ENCODE data around the gene F11R.
A peak's percentile ranks its signal among the peaks of the same experiment; 100 is the strongest.
"Not testable (repeated sequence)": the region's sequence is repeated elsewhere in the genome, so short reads cannot be mapped to it uniquely, and the experiment has no call there.

F11R gene

GRCh38 chr1:161039546-161039945 lies 18.6 kb upstream of the F11R start:
- no peak for DNase-seq

- DNase-seq = no peak
These were observed 18.2 kb upstream of the F11R start for GRCh38 chr1:161039154-161039545.

GRCh38 chr1:161038523-161039153 lies 17.7 kb upstream of the F11R start, which contains the start of gene TSTD1:
Gene TSTD1, minus strand, starts transcription at chr1:161038964. Its CDS starts 75 bp downstream, at chr1:161038889.
- peak; percentile 87 for DNase-seq

- DNase-seq = no peak
These were observed 16.9 kb upstream of the F11R start for GRCh38 chr1:161037661-161038522.

- DNase-seq = no peak
These were observed 12.8 kb upstream of the F11R start for GRCh38 chr1:161033751-161034150.

GRCh38 chr1:161032409-161032808 lies 11.5 kb upstream of the F11R start:
- no peak for DNase-seq

- DNase-seq = no peak
These were observed 10.9 kb upstream of the F11R start for GRCh38 chr1:161031874-161032273.

GRCh38 chr1:161029466-161029865 lies 8.5 kb upstream of the F11R start:
- not testable (repeated sequence) for DNase-seq

- peak; percentile 5 for DNase-seq
These were observed 6.0 kb upstream of the F11R start for GRCh38 chr1:161026954-161027353.

GRCh38 chr1:161022432-161022831 lies 1.5 kb upstream of the F11R start:
- not testable (repeated sequence) for DNase-seq

- DNase-seq = no peak
These were observed 1.0 kb upstream of the F11R start for GRCh38 chr1:161021970-161022353.

- peak; percentile 83 for DNase-seq
These were observed 415 bp upstream of the F11R start for GRCh38 chr1:161021165-161021969.

GRCh38 chr1:161019751-161020495 lies 1.0 kb downstream of the F11R start:
- DNase-seq = no peak

- not testable (repeated sequence) for DNase-seq
These were observed 1.8 kb downstream of the F11R start for GRCh38 chr1:161019111-161019660.

GRCh38 chr1:161018631-161018930 lies 2.4 kb downstream of the F11R start:
- DNase-seq = no peak

GRCh38 chr1:161017756-161018630 lies 3.0 kb downstream of the F11R start:
- no peak for DNase-seq

GRCh38 chr1:161017181-161017580 lies 3.8 kb downstream of the F11R start:
- DNase-seq = not testable (repeated sequence)

GRCh38 chr1:161016683-161017082 lies 4.3 kb downstream of the F11R start:
- not testable (repeated sequence) for DNase-seq

- DNase-seq = peak; percentile 48
These were observed 7.3 kb downstream of the F11R start for GRCh38 chr1:161013488-161014230.

- DNase-seq = no peak
These were observed 7.8 kb downstream of the F11R start for GRCh38 chr1:161013131-161013487.

- DNase-seq = no peak
These were observed 8.5 kb downstream of the F11R start for GRCh38 chr1:161012420-161012819.

All from stimulated activated naive CD4-positive, alpha-beta T cell treated with Interleukin-2 at 50 U/mL for 16 hours (primary cell).